HepG2 (cell line): Measurements from ENCODE around the gene RAB3B. TPM values are rescaled to one million over a fixed set of nuclear protein-coding genes. Genes with fewer than 3 reads are reported as not detected.

ENCODE experiments used
- AGO1 ChIP-seq: fragments of 200-400 bp; formaldehyde crosslinking; IDR thresholded peaks from 2 replicates; pipeline ENCODE4 v1.6.1; 2017; ENCODE audit warnings: mild to moderate bottlenecking, low read depth, low read length, moderate library complexity; ENCODE audit not compliant: poor library complexity, severe bottlenecking
- CCAR2 ChIP-seq: fragments of 200-400 bp; formaldehyde crosslinking; optimal IDR thresholded peaks from 2 replicates; pipeline ENCODE3; 2018; ENCODE audit warnings: low read depth, mild to moderate bottlenecking, low read length, moderate library complexity
- DRAP1 ChIP-seq: IDR thresholded peaks from 2 replicates; pipeline ENCODE4 v1.6.1; 2016; ENCODE audit warnings: missing genetic modification reagents, missing compliant biosample characterization
- FOXP1 ChIP-seq, 2 experiments: fragments of 450-650 bp in 1 of 2; IDR thresholded peaks; 2 replicates each; pipeline ENCODE4 v1.6.1; 2017 to 2018; ENCODE audit warnings: antibody characterized with exemption in 1 of 2
- FOXP4 ChIP-seq: sonication (generic); formaldehyde crosslinking; IDR thresholded peaks from 2 replicates; pipeline ENCODE4 v1.4.0; 2020; ENCODE audit warnings: missing genetic modification reagents
- GATAD2A ChIP-seq: IDR thresholded peaks from 2 replicates; pipeline ENCODE4 v1.6.1; 2016
- IKZF5 ChIP-seq: IDR thresholded peaks from 2 replicates; pipeline ENCODE4 v1.6.1; 2018; ENCODE audit warnings: missing genetic modification reagents, mild to moderate bottlenecking, missing compliant biosample characterization
- KMT2B ChIP-seq: IDR thresholded peaks from 2 replicates; pipeline ENCODE4 v1.6.1; 2016; ENCODE audit warnings: missing genetic modification reagents, missing compliant biosample characterization
- MIER2 ChIP-seq: IDR thresholded peaks from 2 replicates; pipeline ENCODE4 v1.6.1; 2016; ENCODE audit warnings: missing biosample characterization, missing genetic modification reagents
- NCOR1 ChIP-seq: fragments of 200-600 bp; sonication (generic); IDR thresholded peaks from 2 replicates; pipeline ENCODE4 v1.7.0; 2017; ENCODE audit warnings: antibody characterized with exemption, low read length, borderline replicate concordance
- RERE ChIP-seq: IDR thresholded peaks from 2 replicates; pipeline ENCODE4 v1.6.1; 2016; ENCODE audit warnings: low read depth, missing genetic modification reagents, missing compliant biosample characterization
- SOX6 ChIP-seq, 2 experiments: fragments of 450-650 bp in 1 of 2; sonication (generic) in 1 of 2; formaldehyde crosslinking in 1 of 2; IDR thresholded peaks; 2 replicates each; pipeline versions ENCODE4 v1.4.0 to v1.6.1; 2017 to 2020; ENCODE audit warnings: antibody characterized with exemption in 1 of 2, mild to moderate bottlenecking in 1 of 2, missing genetic modification reagents in 1 of 2
- TCF7 ChIP-seq: sonication (generic); IDR thresholded peaks from 2 replicates; pipeline ENCODE4 v1.6.1; 2016; ENCODE audit warnings: antibody characterized with exemption, low read depth
- ZNF362 ChIP-seq: sonication (generic); formaldehyde crosslinking; IDR thresholded peaks from 2 replicates; pipeline ENCODE4 v1.4.0; 2020; ENCODE audit warnings: missing genetic modification reagents, mild to moderate bottlenecking, borderline replicate concordance
- ZNF543 ChIP-seq: sonication (generic); formaldehyde crosslinking; IDR thresholded peaks from 2 replicates; pipeline ENCODE4 v1.4.0; 2020; ENCODE audit warnings: mild to moderate bottlenecking, missing genetic modification reagents
- ZNF883 ChIP-seq: sonication (generic); formaldehyde crosslinking; IDR thresholded peaks from 2 replicates; pipeline ENCODE4 v1.5.1; 2020; ENCODE audit warnings: mild to moderate bottlenecking, missing genetic modification reagents; ENCODE audit errors: not compliant biosample characterization
- ZSCAN20 ChIP-seq: sonication (generic); formaldehyde crosslinking; IDR thresholded peaks from 2 replicates; pipeline ENCODE4 v1.4.0; 2020; ENCODE audit warnings: missing genetic modification reagents, mild to moderate bottlenecking, borderline replicate concordance
- polyA plus RNA-seq, 8 experiments: library from polyadenylated mRNA; depleted of rRNA in 3 of 8; stranded (reverse) in 7 of 8; unstranded in 1 of 8; fragments of >200 nt; fragmentation: Illumina TruSeq in 4 of 8; extraction: Trizol in 4 of 8; gene quantifications; 2 replicates each; pipeline versions ENCODE4 v1.2.1 to v1.2.3, GENCODE V29; 2011 to 2016; ENCODE audit warnings: low read depth in 4 of 8, missing spikeins in 1 of 8, mixed read lengths in 1 of 8; ENCODE audit not compliant: insufficient read depth in 1 of 8
- total RNA-seq, 5 experiments: library from RNA; depleted of rRNA; stranded (reverse); fragments of >200 nt; fragmentation: Illumina TruSeq; extraction: Trizol; gene quantifications; 2 replicates each; pipeline ENCODE4 v1.2.3, GENCODE V29; 2016; ENCODE audit warnings: low read depth in 1 of 5

Gene RAB3B
- total and polyA plus RNA-seq, 2 of the 13 experiments (the other 11 are each of a cell fraction or from before 2014, with no cell fraction given), result 1.0 to 1.2 TPM

GRCh38 chr1:51976846-51977602, 13.5 kb downstream of the RAB3B start (continued):
- TF ChIP-seq RERE (CRISPR knock-in tag) (peak; percentile 96), CCAR2 (no peak), FOXP1 (IDR thresholded peaks at IDR 0.05) (no peak), FOXP1 (CRISPR knock-in tag; IDR thresholded peaks at IDR 0.05) (peak; percentile 86), ZNF883 (CRISPR knock-in tag) (no peak), AGO1 (no peak), ZNF543 (no peak), MIER2 (CRISPR knock-in tag) (no peak; the same call in 1 of the 2 replicates), FOXP4 (peak; percentile 73), IKZF5 (peak; percentile 33; the same call in 1 of the 2 replicates), DRAP1 (CRISPR knock-in tag) (no peak), TCF7 (peak; percentile 55; the same call in 1 of the 2 replicates), GATAD2A (CRISPR knock-in tag) (peak; percentile 91), ZNF362 (0 out of 2 replicates have a peak, but pooled peaks have one; percentile 25), SOX6 (IDR thresholded peaks at IDR 0.05) (no peak), SOX6 (CRISPR knock-in tag; IDR thresholded peaks at IDR 0.05) (peak; percentile 98), ZSCAN20 (CRISPR knock-in tag) (no peak), KMT2B (CRISPR knock-in tag) (no peak), NCOR1 (no peak)
